ENCODE results near the gene KCNJ8.

- TF ChIP-seq REST (IDR thresholded peaks at IDR 0.05; ENCODE audit: insufficient read depth in 1 of 2, low read depth in 2 of 2, low read length in 1 of 2) (no peak), CTCF (IDR thresholded peaks at IDR 0.05) (no peak)
These were observed 38.6 kb upstream of the KCNJ8 start for GRCh38 chr12:21813125-21813524.
